Measurements from ENCODE around the gene PTPRB.

DNA sequence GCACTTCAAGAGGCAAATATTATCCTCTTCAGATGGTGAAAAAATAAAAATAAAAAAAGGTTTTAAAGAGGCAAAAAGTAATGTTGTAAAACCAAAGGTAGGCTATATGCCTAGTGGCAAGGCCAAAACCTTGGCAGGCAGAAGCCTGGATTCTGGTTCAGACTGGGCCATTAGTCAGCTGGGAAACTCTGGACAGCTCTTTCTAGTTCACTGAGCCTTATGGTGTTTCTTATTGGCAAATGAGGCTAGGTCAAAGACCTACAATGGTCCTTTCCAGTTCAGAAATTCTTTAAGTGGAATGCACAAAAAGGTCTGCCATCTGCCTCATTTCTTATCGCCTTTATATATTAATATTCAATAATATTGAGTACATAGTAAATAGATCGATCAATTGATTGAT lies 44.6 kb downstream of the PTPRB start:
- no peak for TF ChIP-seq POLR2A (IDR thresholded peaks at IDR 0.05; ENCODE audit: low read depth, low read length)
- TF ChIP-seq, protein P1, sequence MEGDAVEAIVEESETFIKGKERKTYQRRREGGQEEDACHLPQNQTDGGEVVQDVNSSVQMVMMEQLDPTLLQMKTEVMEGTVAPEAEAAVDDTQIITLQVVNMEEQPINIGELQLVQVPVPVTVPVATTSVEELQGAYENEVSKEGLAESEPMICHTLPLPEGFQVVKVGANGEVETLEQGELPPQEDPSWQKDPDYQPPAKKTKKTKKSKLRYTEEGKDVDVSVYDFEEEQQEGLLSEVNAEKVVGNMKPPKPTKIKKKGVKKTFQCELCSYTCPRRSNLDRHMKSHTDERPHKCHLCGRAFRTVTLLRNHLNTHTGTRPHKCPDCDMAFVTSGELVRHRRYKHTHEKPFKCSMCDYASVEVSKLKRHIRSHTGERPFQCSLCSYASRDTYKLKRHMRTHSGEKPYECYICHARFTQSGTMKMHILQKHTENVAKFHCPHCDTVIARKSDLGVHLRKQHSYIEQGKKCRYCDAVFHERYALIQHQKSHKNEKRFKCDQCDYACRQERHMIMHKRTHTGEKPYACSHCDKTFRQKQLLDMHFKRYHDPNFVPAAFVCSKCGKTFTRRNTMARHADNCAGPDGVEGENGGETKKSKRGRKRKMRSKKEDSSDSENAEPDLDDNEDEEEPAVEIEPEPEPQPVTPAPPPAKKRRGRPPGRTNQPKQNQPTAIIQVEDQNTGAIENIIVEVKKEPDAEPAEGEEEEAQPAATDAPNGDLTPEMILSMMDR (conservative IDR thresholded peaks at IDR 0.05; ENCODE audit: low read depth, low read length) = no peak
- no peak for TF ChIP-seq BHLHE40 (IDR thresholded peaks at IDR 0.05; ENCODE audit: low read depth, low read length)
- TF ChIP-seq CHD1 (IDR thresholded peaks at IDR 0.05; ENCODE audit: low read depth, low read length) = no peak
- no peak for TF ChIP-seq RAD21 (IDR thresholded peaks at IDR 0.05; ENCODE audit: low read length)
- TF ChIP-seq MAZ (IDR thresholded peaks at IDR 0.05; ENCODE audit: borderline replicate concordance, low read depth, low read length) = no peak
